OCI-LY1 (cell line): Measurements from ENCODE around the gene PLEKHA6.

ENCODE experiments used
- H2AFZ ChIP-seq: fragments of 200-600 bp; sonication (generic), shearing (Covaris generic); 2 replicates; pipeline ENCODE4 v1.6.0; 2014; ENCODE audit warnings: antibody characterized with exemption, mild to moderate bottlenecking, low read length
- H3F3A ChIP-seq: fragments of 200-600 bp; sonication (generic), shearing (Covaris generic); 2 replicates; pipeline ENCODE4 v1.6.0; 2014; ENCODE audit warnings: mild to moderate bottlenecking, antibody characterized with exemption, low read length, moderate library complexity; ENCODE audit not compliant: insufficient read depth
- H3K27ac ChIP-seq: fragments of 200-600 bp; sonication (generic); 2 replicates; pipeline ENCODE4 v1.5.1; 2014; ENCODE audit warnings: low read length, mixed run types, mild to moderate bottlenecking, low read depth; ENCODE audit not compliant: poor library complexity, severe bottlenecking
- H3K27me3 ChIP-seq: fragments of 200-600 bp; sonication (generic); 2 replicates; pipeline ENCODE4 v1.6.0; 2014; ENCODE audit warnings: antibody characterized with exemption, mild to moderate bottlenecking, low read length, moderate library complexity; ENCODE audit not compliant: insufficient read depth
- H3K36me3 ChIP-seq: fragments of 200-600 bp; sonication (generic); 2 replicates; pipeline ENCODE4 v1.6.1; 2014; ENCODE audit warnings: mild to moderate bottlenecking, antibody characterized with exemption, low read length, moderate library complexity, mixed read lengths; ENCODE audit not compliant: insufficient read depth
- H3K4me1 ChIP-seq: fragments of 200-600 bp; sonication (generic); 2 replicates; pipeline ENCODE4 v1.5.1; 2014; ENCODE audit warnings: mild to moderate bottlenecking, low read length, moderate library complexity; ENCODE audit not compliant: insufficient read depth, severe bottlenecking
- H3K4me2 ChIP-seq: fragments of 200-600 bp; sonication (generic), shearing (Covaris generic); 2 replicates; pipeline ENCODE4 v1.6.1; 2014; ENCODE audit warnings: low read length
- H3K4me3 ChIP-seq: fragments of 200-600 bp; sonication (generic); 2 replicates; pipeline ENCODE4 v1.5.1; 2014; ENCODE audit warnings: low read length, low read depth, mild to moderate bottlenecking, mixed read lengths; ENCODE audit not compliant: poor library complexity, severe bottlenecking
- H3K79me2 ChIP-seq: fragments of 200-600 bp; shearing (Covaris generic); 2 replicates; pipeline ENCODE4 v1.6.1; 2016; ENCODE audit warnings: mixed run types, low read length, mixed read lengths; ENCODE audit not compliant: insufficient read depth
- H3K9ac ChIP-seq: fragments of 200-600 bp; sonication (generic), shearing (Covaris generic); 2 replicates; pipeline ENCODE4 v1.6.1; 2014; ENCODE audit warnings: mild to moderate bottlenecking, low read length, mixed read lengths
- H3K9me2 ChIP-seq: fragments of 200-600 bp; sonication (generic), shearing (Covaris generic); 2 replicates; pipeline ENCODE4 v1.6.1; 2014; ENCODE audit warnings: low read depth, mild to moderate bottlenecking, low read length, mixed read lengths
- H3K9me3 ChIP-seq: fragments of 200-600 bp; shearing (Covaris generic); 2 replicates; pipeline ENCODE4 v1.6.1; 2014; ENCODE audit warnings: low read length, mixed read lengths
- H4K20me1 ChIP-seq: fragments of 200-600 bp; sonication (generic), shearing (Covaris generic); 2 replicates; pipeline ENCODE4 v1.6.0; 2016; ENCODE audit warnings: mild to moderate bottlenecking, low read length; ENCODE audit not compliant: insufficient read depth
- CTCF ChIP-seq: fragments of 200-600 bp; sonication (generic), shearing (Covaris generic); IDR thresholded peaks from 2 replicates; pipeline ENCODE4 v1.5.1; 2017; ENCODE audit warnings: mild to moderate bottlenecking, antibody characterized with exemption, low read length, moderate library complexity, mixed read lengths
- EZH2 ChIP-seq: fragments of 200-600 bp; sonication (generic), shearing (Covaris generic); IDR thresholded peaks from 2 replicates; pipeline ENCODE4 v1.8.0; 2017; ENCODE audit warnings: borderline replicate concordance, mixed run types, mild to moderate bottlenecking, antibody characterized with exemption, low read length, moderate library complexity, mixed read lengths

The PLEKHA6 gene

GRCh38 chr1:204337036-204337429 lies 22.7 kb downstream of the PLEKHA6 start:
- Histone ChIP-seq H3F3A (no peaks in the 10 kb centered on the region), H3K79me2 (no peaks in the 10 kb centered on the region), H3K4me3 (no peak overlapping the region), H3K36me3 (no peaks in the 10 kb centered on the region), H2AFZ (no peak overlapping the region), H3K4me1 (no peaks in the 10 kb centered on the region), H3K27ac (no peak overlapping the region), H3K9me2 (no peaks in the 10 kb centered on the region), H4K20me1 (no peaks in the 10 kb centered on the region), H3K9me3 (no peaks in the 10 kb centered on the region), H3K9ac (no peak overlapping the region), H3K27me3 (no peaks in the 10 kb centered on the region; the same call in 1 of the 2 replicates), H3K4me2 (no peak overlapping the region)
- TF ChIP-seq CTCF = no peak
- TF ChIP-seq EZH2 = no peak

GRCh38 chr1:204336421-204337035 lies 23.2 kb downstream of the PLEKHA6 start:
- Histone ChIP-seq H3K27ac (no peak overlapping the region), H3K79me2 (no peaks in the 10 kb centered on the region), H3K4me3 (no peak overlapping the region), H3K9me2 (no peaks in the 10 kb centered on the region), H3K4me1 (no peaks in the 10 kb centered on the region), H3F3A (no peaks in the 10 kb centered on the region), H3K27me3 (no peaks in the 10 kb centered on the region; the same call in 1 of the 2 replicates), H4K20me1 (no peaks in the 10 kb centered on the region), H3K9me3 (no peaks in the 10 kb centered on the region), H3K4me2 (no peak overlapping the region), H2AFZ (no peak overlapping the region), H3K9ac (no peak overlapping the region), H3K36me3 (no peaks in the 10 kb centered on the region)
- no peak for TF ChIP-seq CTCF
- no peak for TF ChIP-seq EZH2

GRCh38 chr1:204335533-204335932 lies 24.2 kb downstream of the PLEKHA6 start:
- Histone ChIP-seq H3K36me3 (no peaks in the 10 kb centered on the region), H3F3A (no peaks in the 10 kb centered on the region), H3K27me3 (no peaks in the 10 kb centered on the region; the same call in 1 of the 2 replicates), H3K4me1 (no peaks in the 10 kb centered on the region), H3K9ac (no peak overlapping the region), H3K79me2 (no peaks in the 10 kb centered on the region), H3K4me2 (no peak overlapping the region), H4K20me1 (no peaks in the 10 kb centered on the region), H3K4me3 (no peak overlapping the region), H3K27ac (no peak overlapping the region), H3K9me2 (no peaks in the 10 kb centered on the region), H3K9me3 (no peaks in the 10 kb centered on the region), H2AFZ (no peak overlapping the region)
- TF ChIP-seq CTCF (no peak), EZH2 (no peak)
